Tibial nerve (tissue), 4 donors: ENCODE data around the gene TP53RK. TPM values are rescaled to one million over a fixed set of nuclear protein-coding genes. Genes with fewer than 3 reads are reported as not detected.

Experiments used
- total RNA-seq, 4 donors: library from RNA; depleted of rRNA; stranded (reverse); fragments of >200 nt; gene quantifications; one replicate each; pipeline ENCODE4 v1.1.0, GENCODE V29; 2016

TP53RK gene
- total RNA-seq, 4 donors from 2014 or later: 16.8 to 24.5 (median 21.9) TPM

Other genes with a start within 250 kb of the TP53RK start
- gene ZNF334, start 175.9 kb downstream of the TP53RK start, total RNA-seq: 10 to 100 TPM in 1 of 4 donors, 1 to 10 TPM in 3; 5.1 to 14.0 (median 7.0) TPM
- not detected for gene OCSTAMP, start 138.8 kb downstream of the TP53RK start, total RNA-seq
- 10 to 100 TPM in 2 of 4 donors, 1 to 10 TPM in 2; 5.7 to 11.6 (median 9.3) TPM for gene SLC13A3, start 38.0 kb downstream of the TP53RK start, total RNA-seq
- gene SLC2A10, start 20.2 kb upstream of the TP53RK start, total RNA-seq: 10 to 100 TPM; 20.8 to 31.5 (median 27.3) TPM
- 10 to 100 TPM; 13.8 to 25.5 (median 20.2) TPM for gene EYA2, start 205.4 kb upstream of the TP53RK start, total RNA-seq